Measurements from ENCODE around the gene GHR. TPM values are rescaled to one million over a fixed set of nuclear protein-coding genes. Genes with fewer than 3 reads are reported as not detected.

GHR gene
- polyA plus RNA-seq, 1 donor = 10.5 TPM

- no peaks in the 10 kb centered on the region for H3K9me3 ChIP-seq (ENCODE audit: control insufficient read depth, low read depth, low read length)
- H3K4me1 ChIP-seq (ENCODE audit: control insufficient read depth, insufficient read depth, low read length) = no peaks in the 10 kb centered on the region
- no peak for DNase-seq
- no peak overlapping the region for H3K27ac ChIP-seq (ENCODE audit: low read length)
- no peaks in the 10 kb centered on the region for H3K36me3 ChIP-seq (ENCODE audit: control insufficient read depth, insufficient read depth, low read length)
- no peak overlapping the region for H3K4me3 ChIP-seq (ENCODE audit: low read length)
- WGBS (ENCODE audit: insufficient coverage, low lambda C conversion rate) = 100% methylated on average over 1 of the region's 4 CpGs
- H3K27me3 ChIP-seq (ENCODE audit: control insufficient read depth, insufficient read depth, low read length) = no peaks in the 10 kb centered on the region
Observed at GRCh38 chr5:42634575-42634974, 211.3 kb downstream of the GHR start.

- no peak for DNase-seq
- WGBS (ENCODE audit: insufficient coverage, low lambda C conversion rate) = no CpG with 5 or more reads among the region's 2 CpGs
- H3K9me3 ChIP-seq (ENCODE audit: control insufficient read depth, low read depth, low read length) = no peaks in the 10 kb centered on the region
Observed at GRCh38 chr5:42636425-42636824, 213.2 kb downstream of the GHR start.

DNA sequence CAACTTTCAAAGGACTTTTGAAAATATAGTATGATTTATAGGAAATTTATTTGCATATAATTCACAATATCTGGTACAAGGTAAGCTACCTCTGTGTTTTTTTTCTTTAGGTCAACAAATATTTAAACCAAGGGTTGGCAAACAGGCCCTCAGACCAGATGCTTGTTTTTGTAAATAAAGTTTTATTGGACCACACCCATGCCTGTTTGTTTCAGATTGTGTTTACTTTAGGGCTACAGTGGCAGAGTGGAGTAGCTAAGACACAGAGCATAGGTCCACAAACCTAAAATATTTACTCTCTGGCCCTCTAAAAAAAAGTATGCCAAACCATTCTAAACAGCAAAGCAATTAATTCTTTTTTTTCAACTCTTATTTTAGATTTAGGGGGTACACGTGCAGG, 213.7 kb downstream of the GHR start:
- H3K36me3 ChIP-seq (ENCODE audit: control insufficient read depth, insufficient read depth, low read length) = no peaks in the 10 kb centered on the region
- H3K27me3 ChIP-seq (ENCODE audit: control insufficient read depth, insufficient read depth, low read length) = no peaks in the 10 kb centered on the region
- no peaks in the 10 kb centered on the region for H3K9me3 ChIP-seq (ENCODE audit: control insufficient read depth, low read depth, low read length)
- no peak overlapping the region for H3K4me3 ChIP-seq (ENCODE audit: low read length)
- 88% methylated on average over 1 of the region's 1 CpG for WGBS (ENCODE audit: insufficient coverage, low lambda C conversion rate)
- H3K27ac ChIP-seq (ENCODE audit: low read length) = no peak overlapping the region
- no peaks in the 10 kb centered on the region for H3K4me1 ChIP-seq (ENCODE audit: control insufficient read depth, insufficient read depth, low read length)
- no peak for DNase-seq

More at GRCh38 chr5:42636425-42636824, 213.2 kb downstream of the GHR start:
- Histone ChIP-seq H3K27ac (ENCODE audit: low read length) (no peak overlapping the region), H3K4me1 (ENCODE audit: control insufficient read depth, insufficient read depth, low read length) (no peaks in the 10 kb centered on the region), H3K27me3 (ENCODE audit: control insufficient read depth, insufficient read depth, low read length) (no peaks in the 10 kb centered on the region), H3K4me3 (ENCODE audit: low read length) (no peak overlapping the region), H3K36me3 (ENCODE audit: control insufficient read depth, insufficient read depth, low read length) (no peaks in the 10 kb centered on the region)

DNA sequence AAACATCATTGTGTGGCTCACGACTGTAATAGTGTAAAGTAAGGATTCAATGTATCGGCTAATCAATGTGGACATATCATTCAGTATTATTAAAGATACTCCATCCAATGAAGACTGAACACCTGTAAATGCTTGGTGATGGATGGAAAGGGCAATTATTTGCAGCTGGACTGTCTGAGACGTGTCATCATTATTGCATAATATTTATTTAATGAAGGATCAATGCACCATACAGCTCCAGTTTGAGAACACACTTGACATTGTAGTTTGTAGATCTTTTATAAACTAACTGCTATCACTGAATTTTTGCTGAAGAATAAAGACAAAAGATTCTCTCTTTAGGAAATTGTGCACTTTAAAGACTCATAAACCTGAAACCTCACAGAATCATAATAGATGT, 215.7 kb downstream of the GHR start:
- no peaks in the 10 kb centered on the region for H3K27me3 ChIP-seq (ENCODE audit: control insufficient read depth, insufficient read depth, low read length)
- 83% methylated on average over 1 of the region's 3 CpGs for WGBS (ENCODE audit: insufficient coverage, low lambda C conversion rate)
- no peaks in the 10 kb centered on the region for H3K36me3 ChIP-seq (ENCODE audit: control insufficient read depth, insufficient read depth, low read length)
- no peak for DNase-seq
- no peaks in the 10 kb centered on the region for H3K9me3 ChIP-seq (ENCODE audit: control insufficient read depth, low read depth, low read length)
- H3K4me3 ChIP-seq (ENCODE audit: low read length) = no peak overlapping the region
- no peak overlapping the region for H3K27ac ChIP-seq (ENCODE audit: low read length)
- H3K4me1 ChIP-seq (ENCODE audit: control insufficient read depth, insufficient read depth, low read length) = no peaks in the 10 kb centered on the region

DNA sequence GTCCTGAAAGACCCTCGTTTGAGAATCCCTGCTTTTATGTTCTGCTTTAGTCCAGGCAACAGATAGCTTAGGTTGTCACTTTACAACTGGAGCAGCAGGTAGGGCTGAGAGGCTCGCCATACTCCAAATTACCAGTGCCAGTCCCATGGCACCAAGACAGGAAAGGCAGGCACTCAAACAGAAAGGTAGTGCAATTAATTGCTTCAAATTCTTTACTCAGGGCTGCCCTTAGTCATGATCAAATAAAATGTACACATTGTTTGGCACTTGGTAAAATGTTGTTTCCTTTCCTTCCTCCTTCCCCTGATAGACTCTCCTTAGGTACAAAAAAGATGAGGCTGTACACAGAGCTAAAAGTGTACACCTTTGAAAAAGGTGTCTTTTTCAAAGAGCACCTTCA, 217.6 kb downstream of the GHR start:
- no peaks in the 10 kb centered on the region for H3K36me3 ChIP-seq (ENCODE audit: control insufficient read depth, insufficient read depth, low read length)
- no peak overlapping the region for H3K4me3 ChIP-seq (ENCODE audit: low read length)
- H3K27ac ChIP-seq (ENCODE audit: low read length) = no peak overlapping the region
- H3K4me1 ChIP-seq (ENCODE audit: control insufficient read depth, insufficient read depth, low read length) = no peaks in the 10 kb centered on the region
- no peaks in the 10 kb centered on the region for H3K27me3 ChIP-seq (ENCODE audit: control insufficient read depth, insufficient read depth, low read length)
- no peaks in the 10 kb centered on the region for H3K9me3 ChIP-seq (ENCODE audit: control insufficient read depth, low read depth, low read length)
- 100% methylated on average over 1 of the region's 2 CpGs for WGBS (ENCODE audit: insufficient coverage, low lambda C conversion rate)
- DNase-seq = no peak

DNA sequence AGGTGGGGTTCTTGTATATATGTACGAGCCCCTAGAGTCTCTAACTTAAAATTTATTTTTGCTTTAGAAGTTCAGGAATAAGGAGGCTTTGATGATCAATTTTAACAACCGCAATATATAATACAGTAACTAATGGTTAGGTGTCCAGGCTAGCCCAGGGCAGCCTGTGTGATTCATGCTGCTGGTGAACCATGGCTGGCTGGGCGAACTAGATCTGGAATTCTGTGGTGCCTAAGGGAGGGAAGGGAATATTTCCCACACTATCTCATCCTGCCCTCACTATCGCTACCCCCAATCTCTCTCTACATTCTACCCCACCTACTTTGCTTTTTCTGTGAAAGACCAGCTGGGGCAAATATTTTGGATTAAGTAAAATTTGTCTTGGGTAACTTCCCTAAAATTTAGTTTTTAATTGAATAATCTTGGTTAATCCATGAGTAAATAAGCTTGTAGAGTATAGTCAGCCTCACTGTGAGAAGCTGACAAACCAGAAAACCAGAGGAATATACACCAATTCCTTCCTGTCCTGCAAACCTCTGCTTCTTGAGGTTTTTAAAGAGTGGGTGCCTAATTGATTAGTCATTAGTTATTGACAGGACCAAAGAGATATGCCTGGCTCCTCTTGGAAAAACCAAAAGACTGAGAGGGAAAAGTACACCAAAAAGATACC, 218.2 kb downstream of the GHR start:
- no peaks in the 10 kb centered on the region for H3K4me1 ChIP-seq (ENCODE audit: control insufficient read depth, insufficient read depth, low read length)
- H3K27ac ChIP-seq (ENCODE audit: low read length) = no peak overlapping the region
- H3K4me3 ChIP-seq (ENCODE audit: low read length) = no peak overlapping the region
- no peaks in the 10 kb centered on the region for H3K9me3 ChIP-seq (ENCODE audit: control insufficient read depth, low read depth, low read length)
- no peaks in the 10 kb centered on the region for H3K27me3 ChIP-seq (ENCODE audit: control insufficient read depth, insufficient read depth, low read length)
- DNase-seq = no peak
- no peaks in the 10 kb centered on the region for H3K36me3 ChIP-seq (ENCODE audit: control insufficient read depth, insufficient read depth, low read length)
- 80% methylated on average over 2 of the region's 4 CpGs for WGBS (ENCODE audit: insufficient coverage, low lambda C conversion rate)

DNA sequence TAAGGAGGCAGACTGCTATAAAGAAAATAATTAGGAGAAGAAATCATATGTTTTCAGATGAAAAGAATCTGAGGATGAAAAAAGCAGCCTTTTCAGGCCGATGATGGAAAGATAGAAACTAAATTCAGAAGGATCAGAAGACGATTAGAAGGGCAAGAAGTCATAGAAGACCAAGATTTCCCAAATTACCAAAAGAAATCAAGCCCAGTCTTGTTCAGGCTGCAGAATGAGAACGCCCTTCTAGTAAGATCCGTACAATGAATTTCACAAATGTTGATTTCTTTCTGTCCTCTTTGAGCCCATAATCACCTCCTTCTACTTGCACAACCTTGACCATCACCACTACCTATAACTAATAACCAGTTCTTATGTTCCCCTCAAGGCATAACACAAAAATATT, 218.8 kb downstream of the GHR start:
- WGBS (ENCODE audit: insufficient coverage, low lambda C conversion rate) = 95% methylated on average over 3 of the region's 4 CpGs
- Histone ChIP-seq H3K4me1 (ENCODE audit: control insufficient read depth, insufficient read depth, low read length) (no peaks in the 10 kb centered on the region), H3K9me3 (ENCODE audit: control insufficient read depth, low read depth, low read length) (no peaks in the 10 kb centered on the region), H3K27ac (ENCODE audit: low read length) (no peak overlapping the region), H3K27me3 (ENCODE audit: control insufficient read depth, insufficient read depth, low read length) (no peaks in the 10 kb centered on the region), H3K4me3 (ENCODE audit: low read length) (no peak overlapping the region), H3K36me3 (ENCODE audit: control insufficient read depth, insufficient read depth, low read length) (no peaks in the 10 kb centered on the region)
- DNase-seq = no peak

GRCh38 chr5:42643360-42643759, 220.1 kb downstream of the GHR start:
- Histone ChIP-seq H3K4me1 (ENCODE audit: control insufficient read depth, insufficient read depth, low read length) (no peaks in the 10 kb centered on the region), H3K27me3 (ENCODE audit: control insufficient read depth, insufficient read depth, low read length) (no peaks in the 10 kb centered on the region), H3K4me3 (ENCODE audit: low read length) (no peak overlapping the region), H3K9me3 (ENCODE audit: control insufficient read depth, low read depth, low read length) (no peaks in the 10 kb centered on the region), H3K27ac (ENCODE audit: low read length) (no peak overlapping the region), H3K36me3 (ENCODE audit: control insufficient read depth, insufficient read depth, low read length) (no peaks in the 10 kb centered on the region)
- no peak for DNase-seq
- WGBS (ENCODE audit: insufficient coverage, low lambda C conversion rate) = no CpG with 5 or more reads among the region's 1 CpG

DNA sequence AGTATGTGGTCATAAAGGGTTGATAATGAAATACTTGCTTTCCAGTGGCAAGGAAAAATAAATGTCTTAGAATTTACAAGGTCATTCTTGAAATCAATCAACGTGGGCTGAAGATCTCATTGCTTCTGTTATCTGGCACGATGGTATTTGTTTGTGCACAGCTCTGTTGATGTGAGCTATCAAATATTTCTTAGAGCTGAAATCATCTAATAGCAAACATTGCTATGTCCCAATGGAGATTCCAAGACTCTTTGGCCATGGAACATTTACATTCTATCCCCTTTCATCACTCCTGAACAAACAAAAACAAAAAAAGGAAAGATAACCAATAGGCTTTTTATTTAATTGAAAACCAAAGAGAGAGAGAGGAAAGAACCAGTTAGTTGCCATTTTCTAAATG, 221.9 kb downstream of the GHR start:
- no peaks in the 10 kb centered on the region for H3K36me3 ChIP-seq (ENCODE audit: control insufficient read depth, insufficient read depth, low read length)
- no CpG with 5 or more reads among the region's 2 CpGs for WGBS (ENCODE audit: insufficient coverage, low lambda C conversion rate)
- DNase-seq = no peak

DNA sequence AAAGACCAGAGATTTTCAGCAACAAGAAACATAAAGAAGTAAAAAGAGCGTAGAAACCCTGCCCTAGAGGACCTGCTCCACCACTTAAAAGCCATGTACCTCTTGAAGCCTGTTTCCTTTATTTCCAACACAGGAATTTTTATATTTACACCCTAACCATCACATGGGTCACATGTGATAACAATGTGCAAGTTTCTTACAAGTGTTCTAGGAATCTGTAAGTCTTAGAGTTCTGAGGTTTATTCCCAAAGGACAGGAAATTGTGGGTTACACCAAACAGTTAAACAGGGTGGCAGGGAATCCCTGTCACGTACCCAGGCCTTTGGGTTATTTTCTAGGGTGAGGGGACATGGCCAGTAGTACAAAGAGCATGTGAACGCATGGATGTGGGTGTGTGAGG, 224.8 kb downstream of the GHR start:
- H3K36me3 ChIP-seq (ENCODE audit: control insufficient read depth, insufficient read depth, low read length) = no peaks in the 10 kb centered on the region
- H3K9me3 ChIP-seq (ENCODE audit: control insufficient read depth, low read depth, low read length) = no peaks in the 10 kb centered on the region
- no peak overlapping the region for H3K4me3 ChIP-seq (ENCODE audit: low read length)
- DNase-seq = no peak
- H3K27ac ChIP-seq (ENCODE audit: low read length) = no peak overlapping the region
- WGBS (ENCODE audit: insufficient coverage, low lambda C conversion rate) = no CpG with 5 or more reads among the region's 3 CpGs
- no peaks in the 10 kb centered on the region for H3K4me1 ChIP-seq (ENCODE audit: control insufficient read depth, insufficient read depth, low read length)
- H3K27me3 ChIP-seq (ENCODE audit: control insufficient read depth, insufficient read depth, low read length) = no peaks in the 10 kb centered on the region

More for the DNA sequence above, 221.9 kb downstream of the GHR start:
- Histone ChIP-seq H3K27ac (ENCODE audit: low read length) (no peak overlapping the region), H3K9me3 (ENCODE audit: control insufficient read depth, low read depth, low read length) (no peaks in the 10 kb centered on the region), H3K4me3 (ENCODE audit: low read length) (no peak overlapping the region), H3K27me3 (ENCODE audit: control insufficient read depth, insufficient read depth, low read length) (no peaks in the 10 kb centered on the region), H3K4me1 (ENCODE audit: control insufficient read depth, insufficient read depth, low read length) (no peaks in the 10 kb centered on the region)

- H3K36me3 ChIP-seq (ENCODE audit: control insufficient read depth, insufficient read depth, low read length) = no peaks in the 10 kb centered on the region
- no peak for DNase-seq
- H3K27ac ChIP-seq (ENCODE audit: low read length) = no peak overlapping the region
Observed at GRCh38 chr5:42648915-42649314, 225.7 kb downstream of the GHR start.

More at GRCh38 chr5:42648915-42649314, 225.7 kb downstream of the GHR start:
- Histone ChIP-seq H3K4me1 (ENCODE audit: control insufficient read depth, insufficient read depth, low read length) (no peaks in the 10 kb centered on the region), H3K9me3 (ENCODE audit: control insufficient read depth, low read depth, low read length) (no peaks in the 10 kb centered on the region), H3K27me3 (ENCODE audit: control insufficient read depth, insufficient read depth, low read length) (no peaks in the 10 kb centered on the region), H3K4me3 (ENCODE audit: low read length) (no peak overlapping the region)
- 75% methylated on average over 1 of the region's 1 CpG for WGBS (ENCODE audit: insufficient coverage, low lambda C conversion rate)
